A673 (cell line): ENCODE data around the gene ATP8A2. TPM values are rescaled to one million over a fixed set of nuclear protein-coding genes. Genes with fewer than 3 reads are reported as not detected.
"Not testable (repeated sequence)": the region's sequence is repeated elsewhere in the genome, so short reads cannot be mapped to it uniquely, and the experiment has no call there.

Source experiments
- BruUV-seq: library from RNA; stranded (reverse); fragments of 400-500 nt; replicated peaks from 2 replicates; lab custom pipeline; 2021; lab: Mats Ljungman, UMichigan
- CTCF ChIA-PET: fragments of 300-600 bp; sonication (Branson Sonifier 250); formaldehyde crosslinking; loops from one replicate; lab custom pipeline; 2022; ENCODE audit warnings: antibody characterized with exemption; lab: Charles Lee
- POLR2A ChIA-PET: fragments of 300-600 bp; sonication (Branson Sonifier 250); formaldehyde crosslinking; loops from one replicate; lab custom pipeline; 2022; ENCODE audit warnings: antibody characterized with exemption; ENCODE audit not compliant: low non-redundant PET; lab: Charles Lee
- DNase-seq: peaks from one replicate; pipeline ENCODE4 v3.0.0-alpha.2; 2015; ENCODE audit warnings: low spot score
- H3K27ac ChIP-seq: fragments of 200-600 bp; sonication (generic); 2 replicates; pipeline ENCODE4 v1.5.1; 2016; ENCODE audit warnings: mixed run types, low read depth, mild to moderate bottlenecking, mixed read lengths, antibody characterized with exemption, low read length; ENCODE audit not compliant: poor library complexity, severe bottlenecking
- H3K27me3 ChIP-seq: fragments of 200-600 bp; sonication (generic); replicated peaks from 2 replicates; pipeline ENCODE4 v1.6.1; 2017; ENCODE audit warnings: mixed run types, low read depth, mild to moderate bottlenecking, mixed read lengths, antibody characterized with exemption, low read length; ENCODE audit not compliant: insufficient read depth, poor library complexity
- H3K36me3 ChIP-seq: fragments of 200-600 bp; sonication (generic); 2 replicates; pipeline ENCODE4 v1.6.1; 2016; ENCODE audit warnings: mixed run types, mild to moderate bottlenecking, mixed read lengths, antibody characterized with exemption, low read length; ENCODE audit not compliant: insufficient read depth, poor library complexity, severe bottlenecking
- H3K4me1 ChIP-seq: fragments of 200-600 bp; sonication (generic); 2 replicates; pipeline ENCODE4 v1.6.1; 2017; ENCODE audit warnings: mixed run types, mild to moderate bottlenecking, mixed read lengths, antibody characterized with exemption, low read length; ENCODE audit not compliant: insufficient read depth, poor library complexity, severe bottlenecking
- H3K4me3 ChIP-seq: fragments of 200-600 bp; sonication (generic); 2 replicates; pipeline ENCODE4 v1.5.1; 2016; ENCODE audit warnings: low read depth, mixed run types, mild to moderate bottlenecking, mixed read lengths, low read length; ENCODE audit not compliant: poor library complexity, severe bottlenecking
- H3K9me3 ChIP-seq: fragments of 200-600 bp; sonication (generic); 2 replicates; pipeline ENCODE4 v1.6.1; 2016; ENCODE audit warnings: mixed run types, low read depth, mild to moderate bottlenecking, mixed read lengths, antibody characterized with exemption, low read length; ENCODE audit not compliant: poor library complexity, severe bottlenecking
- EZH2 ChIP-seq: fragments of 200-600 bp; sonication (generic); IDR thresholded peaks from 2 replicates; pipeline ENCODE4 v1.6.1; 2017; ENCODE audit warnings: borderline replicate concordance, low read depth, mild to moderate bottlenecking, mixed read lengths, antibody characterized with exemption, low read length; ENCODE audit not compliant: poor library complexity, severe bottlenecking
- intact Hi-C: fragments of 100-400 bp; cut with micrococcal nuclease; formaldehyde crosslinking; loops from one replicate; pipeline ENCODE4 v1.10.0; 2022; ENCODE audit not compliant: unreplicated experiment
- total RNA-seq: library from RNA; stranded (reverse); gene quantifications from 2 replicates; pipeline ENCODE4 v1.2.3, GENCODE V29; 2021
- TF ChIP-seq, protein P1 (sequence below): fragments of 300-800, 200-600 bp; sonication (generic); conservative IDR thresholded peaks from 2 replicates; pipeline ENCODE4 v1.5.1; 2017; ENCODE audit warnings: low read depth, mild to moderate bottlenecking, antibody characterized with exemption, low read length, moderate library complexity, mixed read lengths

The ATP8A2 gene
- total RNA-seq, 1 experiment from 2014 or later: 0.92 TPM

DNA sequence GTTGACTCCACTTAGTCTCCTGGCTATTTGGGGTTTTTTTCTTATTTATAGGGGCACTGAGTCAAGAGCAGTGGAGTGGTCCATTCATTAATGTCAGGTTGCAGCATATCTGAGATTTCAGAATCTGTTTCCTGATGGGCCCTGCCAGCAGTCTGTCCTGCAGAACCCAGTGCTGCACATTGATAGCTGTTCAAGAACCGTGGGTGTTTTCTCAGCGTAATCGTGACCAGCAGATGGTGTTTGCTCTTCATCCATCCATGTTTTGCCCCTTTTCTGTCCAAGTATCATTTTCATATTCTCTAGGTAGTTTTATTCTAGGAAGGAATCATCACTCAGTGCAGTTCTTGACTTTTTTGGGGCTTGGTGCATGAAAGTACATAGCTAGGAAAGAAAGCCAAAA lies 166.5 kb downstream of the ATP8A2 start:
- ChIA-PET CTCF (no interaction called here), POLR2A (no interaction called here)
- H3K4me1 ChIP-seq: no peaks in the 10 kb centered on the region
- no peak for TF ChIP-seq EZH2
- TF ChIP-seq, protein P1, sequence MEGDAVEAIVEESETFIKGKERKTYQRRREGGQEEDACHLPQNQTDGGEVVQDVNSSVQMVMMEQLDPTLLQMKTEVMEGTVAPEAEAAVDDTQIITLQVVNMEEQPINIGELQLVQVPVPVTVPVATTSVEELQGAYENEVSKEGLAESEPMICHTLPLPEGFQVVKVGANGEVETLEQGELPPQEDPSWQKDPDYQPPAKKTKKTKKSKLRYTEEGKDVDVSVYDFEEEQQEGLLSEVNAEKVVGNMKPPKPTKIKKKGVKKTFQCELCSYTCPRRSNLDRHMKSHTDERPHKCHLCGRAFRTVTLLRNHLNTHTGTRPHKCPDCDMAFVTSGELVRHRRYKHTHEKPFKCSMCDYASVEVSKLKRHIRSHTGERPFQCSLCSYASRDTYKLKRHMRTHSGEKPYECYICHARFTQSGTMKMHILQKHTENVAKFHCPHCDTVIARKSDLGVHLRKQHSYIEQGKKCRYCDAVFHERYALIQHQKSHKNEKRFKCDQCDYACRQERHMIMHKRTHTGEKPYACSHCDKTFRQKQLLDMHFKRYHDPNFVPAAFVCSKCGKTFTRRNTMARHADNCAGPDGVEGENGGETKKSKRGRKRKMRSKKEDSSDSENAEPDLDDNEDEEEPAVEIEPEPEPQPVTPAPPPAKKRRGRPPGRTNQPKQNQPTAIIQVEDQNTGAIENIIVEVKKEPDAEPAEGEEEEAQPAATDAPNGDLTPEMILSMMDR: no peak
- H3K27ac ChIP-seq: no peak overlapping the region
- no peaks in the 10 kb centered on the region for H3K9me3 ChIP-seq
- no peak for DNase-seq
- H3K4me3 ChIP-seq: no peak overlapping the region
- intact Hi-C loops: no loop called here
- BruUV-seq: no TSS peak
- no peaks in the 10 kb centered on the region for H3K36me3 ChIP-seq
- no peaks in the 10 kb centered on the region for H3K27me3 ChIP-seq

DNA sequence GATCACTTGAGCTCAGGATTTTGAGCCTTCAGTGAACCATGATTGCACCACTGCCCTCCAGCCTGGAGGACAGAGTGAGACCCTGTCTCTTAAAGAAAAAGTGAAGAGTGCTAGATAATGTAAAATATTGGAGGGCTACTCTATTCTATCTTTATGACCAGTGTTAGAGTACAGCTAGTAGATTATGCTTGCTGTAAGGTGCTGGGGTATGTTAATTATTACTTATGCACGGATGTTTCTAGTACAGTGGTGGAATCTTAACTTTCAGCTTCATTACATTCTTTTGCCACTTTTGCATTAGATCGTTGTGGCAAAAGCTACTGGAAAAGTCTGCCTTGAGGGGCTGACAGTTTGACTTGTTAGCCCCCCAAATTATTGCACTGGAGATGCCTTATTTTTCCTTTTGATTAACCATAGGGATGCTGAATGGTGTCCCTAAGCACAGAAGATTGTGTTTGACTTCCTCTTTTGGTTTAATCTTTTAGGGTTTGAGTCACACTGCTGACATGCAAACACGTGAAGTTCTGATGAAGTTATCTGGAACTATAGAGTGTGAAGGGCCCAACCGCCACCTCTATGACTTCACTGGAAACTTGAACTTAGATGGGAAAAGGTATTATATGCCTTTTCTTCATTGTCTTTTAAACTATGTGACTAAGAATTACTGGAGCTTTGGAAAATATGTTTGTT lies 169.8 kb downstream of the ATP8A2 start:
- no TSS peak for BruUV-seq
- Histone ChIP-seq H3K4me3 (no peak overlapping the region), H3K27me3 (no peaks in the 10 kb centered on the region), H3K4me1 (no peaks in the 10 kb centered on the region), H3K27ac (no peak overlapping the region), H3K9me3 (no peaks in the 10 kb centered on the region), H3K36me3 (no peaks in the 10 kb centered on the region)
- TF ChIP-seq, protein P1: no peak
- TF ChIP-seq EZH2: no peak
- POLR2A ChIA-PET: no interaction called here
- DNase-seq: no peak
- intact Hi-C loops: no loop called here
- CTCF ChIA-PET: no interaction called here

DNA sequence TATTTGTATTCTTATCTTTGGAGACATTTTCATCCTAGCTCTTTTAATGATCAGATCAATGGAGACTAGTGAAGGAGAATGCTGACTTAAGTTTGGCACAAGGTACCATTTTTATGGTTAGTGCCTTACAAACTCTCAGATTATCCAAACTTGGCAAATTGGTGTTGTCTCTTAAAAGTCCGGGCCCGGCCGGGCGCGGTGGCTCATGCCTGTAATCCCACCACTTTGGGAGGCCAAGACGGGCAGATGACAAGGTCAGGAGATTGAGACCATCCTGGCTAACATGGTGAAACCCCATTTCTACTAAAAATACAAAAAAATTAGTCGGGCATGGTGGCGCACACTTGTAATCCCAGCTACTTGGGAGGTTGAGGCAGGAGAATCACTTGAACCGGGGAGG lies 177.2 kb downstream of the ATP8A2 start:
- BruUV-seq, H3K36me3 ChIP-seq, POLR2A ChIA-PET, H3K9me3 ChIP-seq, H3K27me3 ChIP-seq, H3K4me3 ChIP-seq, DNase-seq, CTCF ChIA-PET, H3K4me1 ChIP-seq, intact Hi-C loops, H3K27ac ChIP-seq: not testable (repeated sequence)

DNA sequence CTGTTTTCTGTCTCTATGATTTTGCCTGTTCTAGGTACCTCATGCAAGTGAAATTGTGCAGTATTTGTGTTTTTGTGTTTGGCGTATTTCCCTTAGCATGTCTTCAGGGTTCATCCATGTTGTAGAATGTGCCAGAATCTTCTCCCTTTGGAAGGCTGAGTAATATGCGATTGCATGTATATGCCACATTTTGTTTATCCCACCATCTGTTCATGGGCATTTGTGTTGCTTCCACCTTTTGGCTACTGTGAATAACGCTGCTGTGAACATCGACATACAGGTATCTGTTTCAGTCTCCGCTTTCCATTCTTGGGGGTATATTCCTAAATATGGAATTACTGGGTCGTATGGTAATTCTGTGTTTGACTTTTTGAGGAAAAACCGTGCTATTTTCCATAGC lies 190.0 kb downstream of the ATP8A2 start:
- no peak for TF ChIP-seq EZH2
- TF ChIP-seq, protein P1: no peak
- CTCF ChIA-PET: no interaction called here
- intact Hi-C loops: no loop called here
- no peaks in the 10 kb centered on the region for H3K9me3 ChIP-seq
- no peak for DNase-seq
- POLR2A ChIA-PET: no interaction called here
- BruUV-seq: no TSS peak
- H3K36me3 ChIP-seq: no peaks in the 10 kb centered on the region
- H3K27me3 ChIP-seq: no peaks in the 10 kb centered on the region
- H3K27ac ChIP-seq: no peak overlapping the region
- no peak overlapping the region for H3K4me3 ChIP-seq
- H3K4me1 ChIP-seq: no peaks in the 10 kb centered on the region
